Loucy (cell line): ENCODE results near the gene DNAJB6.

Source experiments
- CTCF ChIP-seq: fragments of 200-600 bp; sonication (generic); conservative IDR thresholded peaks from 2 replicates; pipeline ENCODE4 v1.5.1; 2014; ENCODE audit warnings: mild to moderate bottlenecking, antibody characterized with exemption, low read length
- EZH2phosphoT487 ChIP-seq: fragments of 200-600 bp; IDR thresholded peaks from 2 replicates; pipeline ENCODE4 v1.6.1; 2018; ENCODE audit warnings: antibody characterized with exemption, mild to moderate bottlenecking, moderate library complexity, borderline replicate concordance

GRCh38 chr7:157397731-157398691 is 61.2 kb downstream of the DNAJB6 start:
- peak; percentile 59 for TF ChIP-seq CTCF
- no peak for TF ChIP-seq EZH2phosphoT487
